ENCODE results near the gene DKKL1.
"Not testable (repeated sequence)": the region's sequence is repeated elsewhere in the genome, so short reads cannot be mapped to it uniquely, and the experiment has no call there.

DKKL1 gene

DNA sequence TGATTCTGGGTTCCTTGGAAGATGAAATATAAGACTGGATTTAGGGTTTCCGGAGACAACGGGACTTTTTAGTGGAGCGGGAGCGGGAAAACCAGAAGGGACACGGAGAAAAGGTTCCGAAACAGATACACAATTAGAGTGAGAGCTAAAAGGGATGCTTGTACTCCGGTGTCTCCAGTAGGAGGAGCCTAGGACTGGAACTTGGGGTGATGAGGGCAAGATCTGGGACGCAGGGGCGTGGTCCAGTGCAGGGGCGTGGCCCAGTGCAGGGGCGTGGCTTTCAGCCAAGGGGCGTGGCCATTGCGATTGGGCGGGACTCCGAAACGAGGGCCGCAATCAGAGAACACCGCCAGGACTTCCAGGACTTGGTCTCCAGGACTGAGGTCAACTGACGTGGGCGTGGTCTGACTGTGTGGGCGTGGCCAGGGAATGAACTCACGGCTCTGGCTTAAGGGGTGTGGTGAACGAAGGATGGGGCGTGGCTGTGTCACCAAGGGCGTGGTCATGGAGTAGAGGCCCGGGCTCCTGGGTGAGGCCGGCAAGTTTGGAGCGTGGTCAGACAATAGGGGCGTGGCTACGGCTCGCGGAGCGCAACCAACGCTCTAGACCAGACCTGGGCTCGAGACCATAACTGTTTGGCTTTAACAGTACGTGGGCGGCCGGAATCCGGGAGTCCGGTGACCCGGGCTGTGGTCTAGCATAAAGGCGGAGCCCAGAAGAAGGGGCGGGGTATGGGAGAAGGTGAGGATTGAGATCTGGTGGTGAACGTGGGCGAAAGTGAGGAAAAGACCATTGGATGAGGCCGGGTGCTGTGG lies at the start of gene DKKL1:
Gene DKKL1 (plus strand): TSS at position 610 of the 815 bp plus-strand sequence. CDS start 122 bp downstream, at position 732.
- peak; percentile 91 to 95 for DNase-seq

DNA sequence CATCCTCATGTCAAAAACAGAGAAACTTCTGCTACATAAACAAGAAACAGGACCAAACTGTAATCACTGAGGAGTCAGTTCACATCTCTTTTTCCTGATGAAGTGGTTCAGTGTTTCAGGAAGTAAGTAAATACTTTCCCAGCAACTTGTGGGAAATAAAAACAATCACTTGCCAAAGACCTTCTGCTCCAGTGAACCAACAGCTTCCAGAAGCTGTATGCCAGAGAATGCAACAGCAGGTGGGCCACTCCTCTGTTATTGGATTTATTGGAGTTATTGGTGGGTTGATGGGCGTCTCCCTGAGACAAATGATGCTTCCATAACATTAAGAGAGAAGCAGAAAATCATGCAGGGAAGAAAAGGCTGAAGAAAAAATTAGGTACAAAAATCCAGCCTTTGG lies 48.6 kb upstream of the DKKL1 start:
- DNase-seq, result no peak

DNA sequence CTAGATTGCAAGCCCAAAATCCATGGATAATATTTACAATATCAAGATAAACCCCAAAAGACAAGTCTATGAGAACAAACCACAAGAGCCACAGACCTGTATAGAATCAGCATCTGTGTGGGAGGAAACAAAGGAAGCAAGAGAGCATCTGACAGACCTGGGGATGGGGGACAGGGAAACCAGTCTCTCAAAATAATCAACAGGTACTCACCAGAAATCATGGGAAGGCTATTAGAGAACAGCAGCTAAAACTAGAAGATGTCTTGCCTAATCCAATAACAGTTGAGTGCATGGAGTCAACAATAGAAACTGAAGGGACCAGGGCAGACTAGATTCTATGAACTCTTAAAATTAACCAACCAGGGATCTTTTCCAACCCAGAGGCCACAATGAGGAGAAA lies 47.4 kb upstream of the DKKL1 start:
- no peak for DNase-seq

DNA sequence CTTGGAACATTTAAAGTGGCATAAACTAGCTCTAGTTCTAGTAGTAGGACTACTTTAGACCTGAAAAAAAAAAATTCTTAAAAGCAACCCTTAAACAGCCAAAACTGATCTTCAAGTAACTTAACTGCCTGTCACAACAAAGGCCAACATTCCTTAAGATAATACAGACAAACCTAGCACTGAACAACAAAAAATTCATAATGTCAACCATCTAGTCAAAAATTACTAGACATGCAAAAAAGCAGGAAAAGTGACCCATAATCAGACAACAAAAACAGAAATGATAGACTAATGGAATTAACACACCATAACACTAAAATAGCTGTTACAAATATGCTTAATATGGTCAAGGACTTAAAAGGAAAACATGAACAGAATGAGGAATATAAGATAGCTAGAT lies 45.4 kb upstream of the DKKL1 start:
- no peak for DNase-seq

DNA sequence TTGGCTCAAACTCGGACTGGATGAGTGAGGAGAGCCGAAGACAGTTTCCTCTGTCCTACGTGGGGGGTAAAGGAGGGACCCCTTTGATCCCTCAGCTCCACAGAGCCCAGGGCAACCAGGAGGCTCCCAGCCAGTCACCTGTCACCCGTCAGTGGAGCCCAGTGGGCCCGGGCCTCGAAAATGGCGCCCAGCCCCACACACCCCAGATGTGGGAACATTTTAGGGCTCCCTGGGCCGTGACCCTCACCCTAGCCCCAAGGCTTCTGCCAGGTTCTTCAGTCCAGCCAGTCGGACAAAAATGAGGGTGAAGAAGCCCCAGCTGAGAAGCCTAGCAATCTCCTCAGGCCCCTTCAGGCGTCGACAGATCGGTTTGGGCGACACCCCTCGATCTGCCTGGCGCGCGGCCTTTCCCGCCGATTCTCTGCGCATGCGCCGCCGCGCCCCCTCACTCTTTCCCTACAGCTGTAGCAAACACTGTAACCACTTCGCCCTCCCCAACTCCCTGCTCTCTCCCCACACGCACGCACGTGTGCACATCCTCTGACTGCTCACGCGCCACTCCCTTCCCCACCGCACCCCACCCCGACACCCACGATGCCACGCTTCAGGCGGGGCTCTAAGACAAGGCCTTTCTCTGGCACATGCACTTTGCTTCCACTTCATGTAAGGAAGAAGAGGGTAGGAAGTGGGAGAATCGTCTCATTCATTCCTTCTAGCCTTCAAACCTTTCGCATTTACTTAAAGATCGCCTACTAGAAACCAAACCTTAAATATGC lies 38.7 kb upstream of the DKKL1 start, which contains the start of gene SLC6A16:
Gene SLC6A16 (minus strand): TSS at position 391 of the 776 bp plus-strand sequence. CDS start 13,844 bp downstream, outside the sequence.
- DNase-seq, result no peak

DNA sequence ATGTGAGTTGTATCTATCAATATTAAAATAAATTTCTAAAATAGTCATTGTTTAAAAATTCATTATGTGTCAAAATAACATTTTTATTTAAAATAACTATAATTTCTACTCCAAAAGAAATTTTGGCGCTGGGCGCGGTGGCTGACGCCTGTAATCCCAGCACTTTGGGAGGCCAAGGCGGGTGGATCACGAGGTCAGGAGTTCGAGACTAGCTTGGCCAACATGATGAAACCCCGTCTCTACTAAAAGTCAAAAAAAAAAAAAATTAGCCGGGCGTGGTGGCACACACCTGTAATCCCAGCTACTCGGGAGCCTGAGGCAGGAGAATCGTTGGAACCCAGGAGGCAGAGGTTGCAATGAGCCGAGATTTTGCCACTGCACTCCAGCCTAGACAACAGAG lies 37.9 kb upstream of the DKKL1 start:
- DNase-seq, result not testable (repeated sequence)

DNA sequence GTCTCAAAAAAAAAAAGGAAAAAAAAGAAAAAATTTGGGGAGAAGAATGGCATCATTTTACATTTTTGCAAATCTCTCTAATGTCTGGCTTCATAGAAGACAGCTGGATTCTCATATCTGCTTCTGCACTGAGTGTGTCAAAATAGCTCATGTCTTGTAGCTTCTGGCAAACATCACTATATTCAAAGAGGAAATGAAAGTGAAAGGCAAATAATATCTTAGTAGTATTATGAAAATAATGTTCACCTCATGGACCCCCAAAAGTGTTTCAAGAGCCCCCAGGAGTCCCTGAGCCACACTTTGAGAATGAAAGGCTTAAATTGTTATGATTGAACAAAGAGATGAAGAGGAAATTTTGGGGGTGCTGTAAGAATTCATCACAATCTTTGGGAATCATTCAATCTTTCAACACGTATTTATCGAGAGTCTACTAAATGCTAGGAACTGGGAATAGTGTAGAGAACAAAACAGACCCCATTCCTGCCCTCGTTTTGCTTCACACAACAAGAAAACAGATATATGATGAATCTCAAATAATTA lies 37.4 kb upstream of the DKKL1 start:
- DNase-seq, result no peak

DNA sequence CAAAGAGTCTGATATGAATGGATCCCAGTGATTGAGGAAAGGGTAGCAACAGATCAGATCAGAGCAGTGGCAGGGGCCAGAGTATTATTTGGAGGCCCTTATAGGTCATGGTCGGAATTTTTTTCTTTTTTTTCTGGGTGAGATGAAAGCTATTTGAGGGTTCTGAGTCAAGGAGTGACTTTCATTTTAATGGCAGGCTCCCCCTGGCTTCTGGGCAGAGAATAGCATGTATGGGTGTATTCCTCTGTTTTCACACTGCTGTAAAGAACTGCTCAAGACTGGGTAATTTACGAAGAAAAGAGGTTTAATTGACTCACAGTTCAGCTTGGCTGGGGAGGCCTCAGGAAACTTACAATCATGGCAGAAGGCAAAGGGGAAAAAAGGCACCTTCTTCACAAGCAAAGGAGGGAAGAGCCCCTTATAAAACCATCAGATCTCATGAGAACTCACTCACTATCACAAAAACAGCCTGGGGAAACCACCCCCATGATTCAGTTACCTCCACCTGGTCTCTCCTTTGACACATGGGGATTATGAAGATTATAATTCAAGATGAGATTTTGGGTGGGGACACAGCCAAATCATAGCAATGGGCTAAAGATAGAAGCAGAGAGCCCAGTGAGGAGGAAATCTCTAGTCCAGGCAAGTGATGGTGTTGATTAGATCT lies 35.7 kb upstream of the DKKL1 start:
- peak; percentile 66 to 79 for DNase-seq

DNA sequence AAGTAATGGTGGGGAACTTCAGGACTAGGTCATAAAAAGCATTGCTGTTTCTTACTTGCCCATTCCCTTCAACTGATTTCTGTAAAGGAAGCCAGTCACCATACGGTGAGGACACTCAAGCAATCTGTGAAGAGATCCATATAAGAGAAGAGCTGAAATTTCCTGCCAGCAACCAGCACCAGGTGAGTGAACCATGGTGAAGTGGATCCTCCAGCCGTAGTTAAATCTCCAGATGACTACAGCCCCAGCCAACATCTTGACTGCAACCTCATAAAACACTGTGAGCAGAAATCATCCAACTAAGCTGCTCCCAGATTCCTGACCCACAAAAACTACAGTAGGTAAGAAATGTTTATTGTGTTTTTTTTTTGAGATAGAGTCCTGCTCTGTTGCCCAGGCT lies 34.9 kb upstream of the DKKL1 start:
- no peak for DNase-seq

DNA sequence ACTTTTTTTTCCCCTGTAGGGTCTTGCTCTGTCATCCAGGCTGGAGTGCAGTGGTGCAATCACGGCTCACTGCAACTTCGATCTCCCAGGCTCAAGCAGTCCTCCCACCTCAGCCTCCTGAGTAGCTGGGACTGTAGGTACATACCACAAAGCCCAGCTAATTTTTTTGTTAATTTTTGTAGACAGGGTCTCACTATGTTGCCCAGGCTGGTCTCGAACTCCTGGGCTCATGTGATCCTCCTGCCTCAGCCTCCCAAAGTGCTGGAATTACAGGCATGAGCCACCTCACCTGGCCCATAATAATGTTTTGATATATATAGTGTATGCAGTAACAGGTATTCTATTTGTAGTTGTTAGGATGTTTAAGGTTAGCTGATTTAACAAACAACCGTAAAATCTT lies 32.5 kb upstream of the DKKL1 start:
- DNase-seq, result not testable (repeated sequence)

DNA sequence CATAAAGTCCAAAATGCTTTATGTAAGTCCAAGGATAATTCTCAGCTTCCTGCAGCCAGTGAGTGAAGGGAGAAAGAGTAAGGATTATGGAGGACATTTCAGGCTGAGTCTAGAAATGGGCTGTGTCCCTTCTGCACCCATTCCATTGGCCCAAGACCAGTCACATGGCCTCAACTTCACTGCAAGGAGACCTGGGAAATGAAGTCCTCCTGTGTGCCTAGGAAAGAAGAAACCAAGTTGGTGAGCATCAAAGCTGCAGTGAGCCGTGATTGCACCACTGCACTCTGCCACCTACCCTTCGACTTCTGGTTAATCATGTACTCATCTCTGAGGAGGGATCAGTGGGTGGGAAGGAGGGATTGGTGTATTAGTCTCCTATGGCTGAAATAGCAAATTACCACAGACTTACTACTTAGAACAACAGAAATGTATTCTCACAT lies 32.0 kb upstream of the DKKL1 start:
- peak; percentile 74 to 82 for DNase-seq

DNA sequence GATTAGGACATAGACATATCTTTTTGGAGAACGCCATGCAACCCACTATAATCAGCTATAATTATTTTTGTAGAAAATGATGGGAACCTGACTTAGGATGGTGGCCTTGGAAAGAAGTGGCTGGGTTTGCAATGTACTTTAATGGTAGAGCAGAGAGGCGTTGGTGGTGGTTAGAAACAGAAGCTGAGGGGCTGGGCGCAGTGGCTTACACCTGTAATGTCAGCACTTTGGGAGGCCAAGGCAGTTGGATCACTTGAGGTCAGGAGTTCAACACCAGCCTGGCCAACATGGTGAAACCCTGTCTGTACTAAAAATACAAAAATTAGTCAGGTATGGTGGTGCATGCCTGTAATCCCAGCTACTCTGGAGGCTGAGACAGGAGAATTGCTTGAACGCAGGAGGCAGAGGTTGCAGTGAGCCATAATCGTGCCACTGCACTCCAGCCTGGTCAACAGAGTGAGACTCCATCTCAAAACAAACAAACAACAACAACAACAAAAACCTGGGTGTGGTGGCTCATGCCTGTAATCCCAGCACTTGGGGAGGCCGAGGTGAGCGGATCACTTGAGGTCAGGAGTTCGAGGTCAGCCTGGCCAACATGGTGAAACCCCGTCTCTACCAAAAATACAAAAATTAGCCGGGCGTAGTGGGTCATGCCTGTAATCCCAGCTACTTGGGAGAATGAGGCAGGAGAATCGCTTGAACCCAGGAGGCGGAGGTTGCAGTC lies 30.8 kb upstream of the DKKL1 start:
- not testable (repeated sequence) for DNase-seq

DNA sequence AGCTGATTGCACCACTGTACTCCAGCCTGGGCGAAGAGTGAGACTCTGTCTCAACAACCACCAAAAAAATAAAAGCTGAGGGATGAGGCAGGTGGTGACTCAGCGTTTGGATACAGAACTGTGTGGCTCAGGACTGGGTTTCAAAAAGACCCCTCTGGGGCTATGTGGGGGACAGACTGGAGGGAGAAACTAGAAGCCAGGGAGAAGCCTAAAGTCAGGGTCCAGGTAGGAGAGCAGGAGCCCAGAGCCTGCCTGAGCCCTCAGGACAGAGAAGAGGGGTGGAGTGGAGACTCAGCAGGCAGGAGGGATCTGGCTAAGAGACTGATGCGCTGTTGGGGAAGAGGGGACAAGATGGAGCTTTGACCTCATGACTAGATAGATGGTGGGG lies 30.3 kb upstream of the DKKL1 start:
- DNase-seq, result peak in 1 of 2 experiments; percentile 53

DNA sequence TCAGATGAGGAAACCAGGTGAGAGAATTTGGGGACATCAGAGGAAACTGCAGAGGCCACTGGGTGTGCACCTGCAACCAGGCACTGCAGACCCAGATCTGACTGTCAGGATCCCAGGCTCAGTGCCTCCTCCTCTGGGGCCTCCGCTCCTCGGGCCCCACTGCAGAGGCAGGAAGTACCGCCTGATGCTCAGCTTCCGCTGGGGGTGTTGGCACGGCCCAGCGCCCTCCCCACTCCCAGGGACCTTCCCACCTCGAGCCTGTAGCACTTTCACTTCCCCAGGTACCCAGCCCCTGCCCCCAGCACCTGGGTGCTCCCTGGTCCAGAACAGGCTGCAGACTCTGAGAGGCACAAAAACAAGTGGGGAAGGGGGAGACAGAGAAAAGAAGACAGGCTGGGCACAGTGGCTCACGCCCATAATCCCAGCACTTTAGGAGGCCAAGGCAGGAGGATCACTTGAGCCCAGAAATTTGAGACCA lies 29.8 kb upstream of the DKKL1 start:
- peak; percentile 63 to 70 for DNase-seq

DNA sequence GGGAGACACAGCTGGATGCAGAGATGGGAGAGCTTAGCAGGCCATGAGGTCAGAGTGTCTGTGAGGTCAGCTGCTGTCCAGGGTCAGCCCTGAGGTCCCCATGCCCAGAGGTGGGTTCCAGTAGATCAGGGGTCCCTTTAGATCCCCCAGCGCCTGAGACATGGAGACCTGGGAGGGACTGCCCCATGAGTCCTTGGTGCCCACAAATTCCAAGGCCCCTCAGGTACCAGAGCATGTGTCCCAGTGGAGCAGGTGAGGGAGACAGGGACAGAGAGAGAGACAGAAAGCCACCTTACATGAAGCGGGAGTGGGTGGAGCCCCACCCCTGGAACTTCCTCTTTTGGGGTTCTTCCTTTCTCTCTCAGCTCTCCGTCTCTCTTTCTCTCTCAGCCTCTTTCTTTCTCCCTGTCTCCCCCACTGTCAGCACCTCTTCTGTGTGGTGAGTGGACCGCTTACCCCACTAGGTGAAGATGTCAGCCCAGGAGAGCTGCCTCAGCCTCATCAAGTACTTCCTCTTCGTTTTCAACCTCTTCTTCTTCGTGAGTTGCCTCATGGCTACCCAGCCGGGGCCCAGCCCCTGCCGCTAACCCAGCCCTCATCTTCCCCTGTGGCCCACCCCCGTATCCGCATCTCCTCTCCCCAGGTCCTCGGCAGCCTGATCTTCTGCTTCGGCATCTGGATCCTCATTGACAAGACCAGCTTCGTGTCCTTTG lies 28.4 kb upstream of the DKKL1 start, which contains the start of gene CD37:
Gene CD37 (plus strand): TSS at position 336 of the 713 bp plus-strand sequence. CDS start 135 bp downstream, at position 471.
- DNase-seq, result peak; percentile 75 to 77

DNA sequence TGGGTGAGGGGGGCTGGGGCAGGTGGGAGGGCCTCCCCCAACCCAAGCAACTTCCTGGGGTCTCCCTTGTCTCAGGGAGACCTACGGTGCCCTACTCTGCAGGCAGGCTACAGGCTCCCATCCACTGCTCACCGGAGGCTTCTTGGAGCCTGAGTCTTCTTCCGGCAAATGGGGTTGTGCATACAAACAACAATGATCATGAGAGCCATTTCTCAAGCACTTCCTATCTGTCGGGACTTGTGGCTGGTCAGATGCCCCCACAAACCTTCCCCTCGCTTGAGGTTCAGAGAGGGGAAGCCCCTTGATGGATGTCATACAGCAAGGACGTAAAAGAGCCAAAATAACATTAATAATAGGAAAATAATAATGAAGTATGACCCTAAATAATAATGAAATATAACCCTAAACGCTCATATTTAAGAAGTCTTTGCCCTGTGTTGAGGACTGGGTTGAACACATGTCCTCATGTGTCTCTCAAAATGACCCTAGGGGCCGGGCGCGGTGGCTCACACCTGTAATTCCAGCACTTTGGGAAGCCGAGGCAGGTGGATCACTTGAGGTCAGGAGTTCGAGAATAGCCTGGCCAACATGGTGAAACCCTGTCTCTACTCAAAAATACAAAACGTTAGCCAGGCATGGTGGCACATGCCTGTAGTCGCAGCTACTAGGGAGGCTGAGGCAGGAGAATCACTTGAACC lies 27.7 kb upstream of the DKKL1 start:
- DNase-seq, result no peak

DNA sequence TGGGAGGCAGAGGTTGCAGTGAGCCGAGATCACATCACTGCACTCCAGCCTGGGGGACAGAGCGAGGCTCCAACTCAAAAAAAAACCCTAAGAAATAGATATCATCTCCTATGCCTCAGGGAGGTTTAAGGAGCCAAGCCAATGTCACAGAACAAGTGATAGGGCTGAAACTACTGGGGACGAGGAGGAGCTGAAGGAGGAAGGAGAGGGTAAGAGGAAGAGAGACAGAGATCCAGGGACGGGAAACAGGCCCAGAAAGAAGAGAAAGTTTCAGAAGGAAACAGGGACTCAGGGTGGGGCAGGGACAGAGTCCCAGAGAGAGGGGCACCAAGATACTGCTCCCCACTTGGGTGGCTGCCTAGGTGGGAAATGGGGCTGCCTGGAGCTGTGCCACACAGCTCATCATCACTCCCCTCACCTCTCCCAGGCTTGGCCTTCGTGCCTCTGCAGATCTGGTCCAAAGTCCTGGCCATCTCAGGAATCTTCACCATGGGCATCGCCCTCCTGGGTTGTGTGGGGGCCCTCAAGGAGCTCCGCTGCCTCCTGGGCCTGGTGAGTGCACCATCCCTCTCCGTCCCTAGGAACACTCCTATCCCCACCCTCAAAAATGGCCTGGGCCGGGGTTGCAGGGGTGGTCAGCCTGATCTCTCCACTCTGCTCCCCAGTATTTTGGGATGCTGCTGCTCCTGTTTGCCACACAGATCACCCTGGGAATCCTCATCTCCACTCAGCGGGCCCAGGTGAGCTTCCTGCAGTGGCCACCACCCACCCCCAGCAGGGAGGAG lies 27.0 kb upstream of the DKKL1 start:
- DNase-seq, result no peak

DNA sequence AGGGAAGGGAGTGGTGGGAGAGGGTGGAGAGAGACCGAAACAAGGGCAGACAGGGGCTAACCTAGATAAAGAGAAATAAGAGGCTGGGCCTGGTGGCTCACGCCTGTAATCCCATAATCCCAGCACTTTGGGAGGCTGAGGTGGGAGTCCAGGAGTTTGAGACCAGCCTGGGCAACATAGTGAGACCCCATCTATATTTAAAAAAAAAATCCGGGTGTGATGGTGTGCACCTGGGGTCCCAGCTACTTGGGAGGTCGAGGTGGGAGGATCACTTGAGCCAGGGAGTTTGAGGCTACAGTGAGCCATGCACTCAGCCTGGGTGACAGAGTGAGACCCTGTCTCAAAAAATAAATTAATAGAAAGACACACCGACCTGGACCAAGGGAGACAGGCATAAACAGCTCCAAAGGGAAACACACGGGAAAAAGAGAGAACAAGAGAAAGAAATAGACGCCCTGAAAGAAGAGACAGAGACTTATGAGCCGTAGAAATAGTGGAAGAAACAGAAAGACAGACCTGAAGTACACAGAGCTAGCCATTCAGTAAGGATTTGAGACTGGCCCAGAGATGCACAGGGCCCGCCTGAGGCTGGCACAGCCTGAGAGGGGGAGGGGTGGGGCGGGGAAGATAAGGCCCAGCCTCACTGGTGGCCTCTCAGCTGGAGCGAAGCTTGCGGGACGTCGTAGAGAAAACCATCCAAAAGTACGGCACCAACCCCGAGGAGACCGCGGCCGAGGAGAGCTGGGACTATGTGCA lies 26.2 kb upstream of the DKKL1 start:
- DNase-seq, result no peak

Measured in Kasumi-1 (cell line).